ENCODE results near the gene PARK7. TPM values are rescaled to one million over a fixed set of nuclear protein-coding genes. Genes with fewer than 3 reads are reported as not detected.
A peak's percentile ranks its signal among the peaks of the same experiment; 100 is the strongest.

The PARK7 gene
- polyA plus RNA-seq, 2 of the 4 experiments (the other 2 are of a cell fraction), result 372 to 446 TPM

DNA sequence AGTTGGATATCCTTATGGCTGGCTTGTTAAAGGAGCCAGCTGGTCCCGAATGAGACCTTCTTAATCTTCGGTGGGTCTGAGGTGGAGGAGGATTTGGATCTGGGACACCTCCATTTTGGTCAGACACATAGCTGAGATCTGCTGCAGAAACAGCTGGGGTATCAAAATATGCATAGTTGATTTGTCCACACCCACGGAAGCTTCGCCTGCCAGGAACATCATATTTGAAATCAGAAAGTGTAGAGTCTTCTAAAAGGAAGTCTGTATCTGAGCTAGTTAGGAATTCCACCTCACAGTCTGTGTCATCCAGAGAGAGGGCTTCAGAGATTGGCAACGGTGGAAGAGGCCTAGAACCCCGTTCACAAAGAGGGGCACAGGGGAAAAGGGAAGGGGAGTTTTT is 52.3 kb downstream of the PARK7 start:
- ChIA-PET POLR2A (no interaction called here), CTCF (interaction anchor here (0.9 to 13.0 kb wide), 17 partner anchors 9 to 380 kb away, joined by 3 to 172 read pairs (median 8); no protein-coding TSS in a partner anchor)
- TF ChIP-seq CBX8 (IDR thresholded peaks at IDR 0.05), result no peak
- TF ChIP-seq HOXB13 (CRISPR knock-in tag; IDR thresholded peaks at IDR 0.05; ENCODE audit: low read depth), result no peak
- H3K4me1 ChIP-seq, result peaks cover 86% of the 10 kb centered on the region
- peak overlapping the region in 1 of 2 experiments; percentile 82; a peak in 3 of 6 replicates for H3K27ac ChIP-seq
- WGBS (ENCODE audit: missing lambda C conversion rate), result 80% methylated on average over 6 of the region's 6 CpGs
- no peak overlapping the region for H3K4me3 ChIP-seq
- no peak for FAIRE-seq
- no peak for DNase-seq (ENCODE audit: low read depth in 1 of 2, low spot score in 1 of 2)
- H3K4me2 ChIP-seq, result peak overlapping the region; percentile 1; the same call in 1 of the 3 replicates
- no peaks in the 10 kb centered on the region for H3K9me3 ChIP-seq
- ATAC-seq, result no peak

DNA sequence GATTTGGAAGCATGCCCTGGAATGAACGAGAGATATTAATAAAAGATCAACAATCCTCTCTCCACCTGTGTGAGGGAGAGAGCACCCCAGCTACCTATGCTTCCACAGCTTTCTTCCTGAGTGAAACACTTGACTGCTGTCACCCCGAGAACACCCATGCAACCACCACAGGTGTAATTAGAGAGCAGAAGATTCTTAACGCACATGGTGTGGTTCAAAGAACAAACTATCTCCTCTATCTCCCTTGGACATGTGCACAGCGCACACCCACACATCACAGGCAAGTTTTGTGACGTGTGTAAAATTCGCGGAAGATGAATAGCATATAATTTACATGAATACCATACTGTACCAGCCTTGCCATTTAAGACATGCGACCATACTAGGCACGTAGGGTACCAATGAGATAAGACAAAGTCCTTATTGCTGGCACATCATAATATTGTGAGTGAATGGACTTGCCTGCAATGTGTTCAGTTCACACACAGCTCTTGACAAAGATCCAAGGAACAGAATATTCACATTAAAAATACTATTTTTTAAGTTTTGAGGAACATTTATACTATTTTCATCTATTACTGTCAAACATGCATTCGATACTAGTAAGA is 53.0 kb downstream of the PARK7 start:
- no peaks in the 10 kb centered on the region for H3K9me3 ChIP-seq
- no peak for FAIRE-seq
- ATAC-seq, result no peak
- POLR2A ChIA-PET, result interaction anchor here (0.6 to 1.3 kb wide), 7 partner anchors 9 to 300 kb away, joined by 3 to 9 read pairs (median 4); no protein-coding TSS in a partner anchor
- CTCF ChIA-PET, result interaction anchor here (0.8 to 13.0 kb wide), 46 partner anchors 9 to 379 kb away, joined by 3 to 172 read pairs (median 4); partner anchors contain the start of genes ERRFI1 and SLC45A1
- TF ChIP-seq EHF (CRISPR knock-in tag; IDR thresholded peaks at IDR 0.05) (no peak), RARB (CRISPR knock-in tag; IDR thresholded peaks at IDR 0.05) (0 out of 2 replicates have a peak, but pooled peaks have one; percentile 16), HOXA7 (CRISPR knock-in tag; IDR thresholded peaks at IDR 0.05) (no peak)
- TF ChIP-seq, protein P1, sequence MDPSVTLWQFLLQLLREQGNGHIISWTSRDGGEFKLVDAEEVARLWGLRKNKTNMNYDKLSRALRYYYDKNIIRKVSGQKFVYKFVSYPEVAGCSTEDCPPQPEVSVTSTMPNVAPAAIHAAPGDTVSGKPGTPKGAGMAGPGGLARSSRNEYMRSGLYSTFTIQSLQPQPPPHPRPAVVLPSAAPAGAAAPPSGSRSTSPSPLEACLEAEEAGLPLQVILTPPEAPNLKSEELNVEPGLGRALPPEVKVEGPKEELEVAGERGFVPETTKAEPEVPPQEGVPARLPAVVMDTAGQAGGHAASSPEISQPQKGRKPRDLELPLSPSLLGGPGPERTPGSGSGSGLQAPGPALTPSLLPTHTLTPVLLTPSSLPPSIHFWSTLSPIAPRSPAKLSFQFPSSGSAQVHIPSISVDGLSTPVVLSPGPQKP (IDR thresholded peaks at IDR 0.05; ENCODE audit: low read depth, low read length), result no peak
- H3K4me3 ChIP-seq, result no peak overlapping the region
- peak overlapping the region; percentile 68 to 82; a peak in 4 of 6 replicates for H3K27ac ChIP-seq
- DNase-seq (ENCODE audit: low read depth in 1 of 2, low spot score in 1 of 2), result no peak
- 85% methylated on average over 10 of the region's 10 CpGs for WGBS (ENCODE audit: missing lambda C conversion rate)
- peak overlapping the region; percentile 86 for H3K4me2 ChIP-seq
- H3K4me1 ChIP-seq, result peaks cover 93% of the 10 kb centered on the region

DNA sequence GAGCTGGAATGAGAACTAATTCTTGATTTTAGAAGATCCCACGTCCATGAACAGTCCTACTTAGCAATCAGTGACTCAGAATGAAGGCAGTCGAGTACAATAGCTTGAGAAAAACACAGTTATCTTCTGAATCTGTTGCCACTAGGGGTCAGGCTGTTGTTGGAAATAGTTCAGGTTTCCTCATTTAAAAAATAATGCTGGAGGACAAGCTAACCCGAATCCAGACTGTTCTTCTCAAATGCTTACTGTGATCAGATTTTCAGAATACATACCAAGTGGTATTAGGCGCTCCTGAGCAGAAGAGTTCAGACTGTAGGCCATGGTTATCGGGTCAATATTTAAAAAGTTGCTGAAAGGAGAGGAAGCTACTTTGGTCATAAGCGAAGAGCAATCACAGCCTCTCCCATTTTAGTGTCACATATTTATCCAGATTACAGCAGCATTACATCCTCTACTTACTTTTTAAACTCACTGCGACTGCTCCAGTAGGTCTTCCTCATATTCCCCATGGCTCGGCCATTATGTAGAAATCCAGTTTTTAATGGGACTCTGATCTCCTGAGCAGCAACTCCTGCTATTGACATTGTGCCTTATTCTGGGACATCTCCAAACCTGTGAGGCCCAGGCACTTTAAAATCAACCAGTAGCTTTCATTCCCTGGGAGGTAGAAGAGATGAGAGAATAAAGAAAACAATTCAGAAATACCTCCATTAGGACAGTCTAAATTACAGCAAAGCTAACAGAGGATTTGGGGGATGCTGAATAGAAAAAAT is 53.7 kb downstream of the PARK7 start:
- ChIA-PET POLR2A (interaction anchor here (0.6 to 1.3 kb wide), 10 partner anchors 9 to 299 kb away, joined by 3 to 9 read pairs (median 4); partner anchors contain the start of gene ERRFI1), CTCF (interaction anchor here (0.8 to 13.0 kb wide), 52 partner anchors 10 to 378 kb away, joined by 3 to 172 read pairs (median 4); partner anchors contain the start of genes ERRFI1 and SLC45A1)
- Histone ChIP-seq H3K4me2 (peak overlapping the region; percentile 86), H3K27ac (peak overlapping the region; percentile 68 to 82), H3K9me3 (no peaks in the 10 kb centered on the region), H3K4me3 (peak overlapping the region; percentile 26; the same call in 1 of the 3 replicates), H3K4me1 (peaks cover 100% of the 10 kb centered on the region)
- FAIRE-seq, result no peak
- 14% methylated on average over 8 of the region's 8 CpGs for WGBS (ENCODE audit: missing lambda C conversion rate)
- ATAC-seq, result peak; percentile 41 to 45; a peak in 4 of 6 replicates
- peak; percentile 22 to 72 for DNase-seq (ENCODE audit: low read depth in 1 of 2, low spot score in 1 of 2)
- TF ChIP-seq, protein P2, sequence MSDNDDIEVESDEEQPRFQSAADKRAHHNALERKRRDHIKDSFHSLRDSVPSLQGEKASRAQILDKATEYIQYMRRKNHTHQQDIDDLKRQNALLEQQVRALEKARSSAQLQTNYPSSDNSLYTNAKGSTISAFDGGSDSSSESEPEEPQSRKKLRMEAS (IDR thresholded peaks at IDR 0.05), result no peak
- TF ChIP-seq, protein P3, sequence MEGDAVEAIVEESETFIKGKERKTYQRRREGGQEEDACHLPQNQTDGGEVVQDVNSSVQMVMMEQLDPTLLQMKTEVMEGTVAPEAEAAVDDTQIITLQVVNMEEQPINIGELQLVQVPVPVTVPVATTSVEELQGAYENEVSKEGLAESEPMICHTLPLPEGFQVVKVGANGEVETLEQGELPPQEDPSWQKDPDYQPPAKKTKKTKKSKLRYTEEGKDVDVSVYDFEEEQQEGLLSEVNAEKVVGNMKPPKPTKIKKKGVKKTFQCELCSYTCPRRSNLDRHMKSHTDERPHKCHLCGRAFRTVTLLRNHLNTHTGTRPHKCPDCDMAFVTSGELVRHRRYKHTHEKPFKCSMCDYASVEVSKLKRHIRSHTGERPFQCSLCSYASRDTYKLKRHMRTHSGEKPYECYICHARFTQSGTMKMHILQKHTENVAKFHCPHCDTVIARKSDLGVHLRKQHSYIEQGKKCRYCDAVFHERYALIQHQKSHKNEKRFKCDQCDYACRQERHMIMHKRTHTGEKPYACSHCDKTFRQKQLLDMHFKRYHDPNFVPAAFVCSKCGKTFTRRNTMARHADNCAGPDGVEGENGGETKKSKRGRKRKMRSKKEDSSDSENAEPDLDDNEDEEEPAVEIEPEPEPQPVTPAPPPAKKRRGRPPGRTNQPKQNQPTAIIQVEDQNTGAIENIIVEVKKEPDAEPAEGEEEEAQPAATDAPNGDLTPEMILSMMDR (IDR thresholded peaks at IDR 0.05), result peak; percentile 58
- TF ChIP-seq, protein P4, sequence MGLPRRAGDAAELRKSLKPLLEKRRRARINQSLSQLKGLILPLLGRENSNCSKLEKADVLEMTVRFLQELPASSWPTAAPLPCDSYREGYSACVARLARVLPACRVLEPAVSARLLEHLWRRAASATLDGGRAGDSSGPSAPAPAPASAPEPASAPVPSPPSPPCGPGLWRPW (IDR thresholded peaks at IDR 0.05), result no peak
- TF ChIP-seq EHMT2 (IDR thresholded peaks at IDR 0.05; ENCODE audit: low read depth) (no peak), HOXA7 (CRISPR knock-in tag; IDR thresholded peaks at IDR 0.05) (no peak), ESRRA (IDR thresholded peaks at IDR 0.05; ENCODE audit: borderline replicate concordance, low read length) (no peak), GATA3 (IDR thresholded peaks at IDR 0.05; ENCODE audit: borderline replicate concordance) (peak; percentile 78), PHF8 (IDR thresholded peaks at IDR 0.05; ENCODE audit: borderline replicate concordance, low read depth) (no peak), MYC (IDR thresholded peaks at IDR 0.05; ENCODE audit: borderline replicate concordance, low read length) (no peak), FOSB (CRISPR knock-in tag; IDR thresholded peaks at IDR 0.05) (no peak), CEBPB (IDR thresholded peaks at IDR 0.05) (no peak), HDAC2 (IDR thresholded peaks at IDR 0.05) (no peak), JUNB (IDR thresholded peaks at IDR 0.05) (no peak), MAFK (IDR thresholded peaks at IDR 0.05; ENCODE audit: partially characterized antibody) (no peak), SMC3 (IDR thresholded peaks at IDR 0.05) (peak; percentile 64), POLR2A (IDR thresholded peaks at IDR 0.05; ENCODE audit: low read length) (no peak), ZNF302 (CRISPR knock-in tag; IDR thresholded peaks at IDR 0.05) (no peak), RNF2 (IDR thresholded peaks at IDR 0.05; ENCODE audit: borderline replicate concordance, low read depth) (no peak), NR3C1 (IDR thresholded peaks at IDR 0.05) (no peak)
- TF ChIP-seq, protein P5, sequence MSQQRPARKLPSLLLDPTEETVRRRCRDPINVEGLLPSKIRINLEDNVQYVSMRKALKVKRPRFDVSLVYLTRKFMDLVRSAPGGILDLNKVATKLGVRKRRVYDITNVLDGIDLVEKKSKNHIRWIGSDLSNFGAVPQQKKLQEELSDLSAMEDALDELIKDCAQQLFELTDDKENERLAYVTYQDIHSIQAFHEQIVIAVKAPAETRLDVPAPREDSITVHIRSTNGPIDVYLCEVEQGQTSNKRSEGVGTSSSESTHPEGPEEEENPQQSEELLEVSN (IDR thresholded peaks at IDR 0.05; ENCODE audit: borderline replicate concordance, low read depth), result no peak
- TF ChIP-seq, protein P6, sequence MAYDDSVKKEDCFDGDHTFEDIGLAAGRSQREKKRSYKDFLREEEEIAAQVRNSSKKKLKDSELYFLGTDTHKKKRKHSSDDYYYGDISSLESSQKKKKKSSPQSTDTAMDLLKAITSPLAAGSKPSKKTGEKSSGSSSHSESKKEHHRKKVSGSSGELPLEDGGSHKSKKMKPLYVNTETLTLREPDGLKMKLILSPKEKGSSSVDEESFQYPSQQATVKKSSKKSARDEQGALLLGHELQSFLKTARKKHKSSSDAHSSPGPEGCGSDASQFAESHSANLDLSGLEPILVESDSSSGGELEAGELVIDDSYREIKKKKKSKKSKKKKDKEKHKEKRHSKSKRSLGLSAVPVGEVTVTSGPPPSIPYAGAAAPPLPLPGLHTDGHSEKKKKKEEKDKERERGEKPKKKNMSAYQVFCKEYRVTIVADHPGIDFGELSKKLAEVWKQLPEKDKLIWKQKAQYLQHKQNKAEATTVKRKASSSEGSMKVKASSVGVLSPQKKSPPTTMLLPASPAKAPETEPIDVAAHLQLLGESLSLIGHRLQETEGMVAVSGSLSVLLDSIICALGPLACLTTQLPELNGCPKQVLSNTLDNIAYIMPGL (CRISPR knock-in tag; IDR thresholded peaks at IDR 0.05; ENCODE audit: borderline replicate concordance), result no peak

Data from A549 (cell line).